GM19035 (cell line): ENCODE data around the gene SUGCT.
A peak's percentile ranks its signal among the peaks of the same experiment; 100 is the strongest.

Source experiments
- ATAC-seq: cut with Tn5 transposase; IDR thresholded peaks from one replicate; pipeline ENCODE4 v1.9.1; 2021; ENCODE audit not compliant: unreplicated experiment

The SUGCT gene

GRCh38 chr7:40709062-40709964 is 574.5 kb downstream of the SUGCT start:
- ATAC-seq: peak; percentile 97

GRCh38 chr7:40711706-40712105 is 576.9 kb downstream of the SUGCT start:
- ATAC-seq: no peak

- ATAC-seq: no peak
Observed at GRCh38 chr7:40714363-40715052, 579.7 kb downstream of the SUGCT start.

GRCh38 chr7:40715053-40715430 is 580.2 kb downstream of the SUGCT start:
- no peak for ATAC-seq

GRCh38 chr7:40716052-40716451 is 581.2 kb downstream of the SUGCT start:
- no peak for ATAC-seq

- peak; percentile 61 for ATAC-seq
Observed at GRCh38 chr7:40717242-40717641, 582.4 kb downstream of the SUGCT start.

GRCh38 chr7:40720416-40720815 is 585.6 kb downstream of the SUGCT start:
- no peak for ATAC-seq

- ATAC-seq: no peak
Observed at GRCh38 chr7:40721342-40721949, 586.6 kb downstream of the SUGCT start.

GRCh38 chr7:40722242-40722641 is 587.4 kb downstream of the SUGCT start:
- ATAC-seq: no peak

GRCh38 chr7:40723829-40724228 is 589.0 kb downstream of the SUGCT start:
- no peak for ATAC-seq

- ATAC-seq: no peak
Observed at GRCh38 chr7:40726559-40726958, 591.8 kb downstream of the SUGCT start.

- no peak for ATAC-seq
Observed at GRCh38 chr7:40733114-40733513, 598.3 kb downstream of the SUGCT start.

- no peak for ATAC-seq
Observed at GRCh38 chr7:40733578-40733977, 598.8 kb downstream of the SUGCT start.

GRCh38 chr7:40739257-40739656 is 604.5 kb downstream of the SUGCT start:
- no peak for ATAC-seq

GRCh38 chr7:40742270-40742669 is 607.5 kb downstream of the SUGCT start:
- ATAC-seq: no peak

- no peak for ATAC-seq
Observed at GRCh38 chr7:40746841-40747556, 612.2 kb downstream of the SUGCT start.

- no peak for ATAC-seq
Observed at GRCh38 chr7:40747856-40748255, 613.1 kb downstream of the SUGCT start.

GRCh38 chr7:40749877-40750276 is 615.1 kb downstream of the SUGCT start:
- no peak for ATAC-seq

GRCh38 chr7:40753455-40753854 is 618.6 kb downstream of the SUGCT start:
- ATAC-seq: no peak

- ATAC-seq: no peak
Observed at GRCh38 chr7:40755438-40755837, 620.6 kb downstream of the SUGCT start.

- no peak for ATAC-seq
Observed at GRCh38 chr7:40757109-40757508, 622.3 kb downstream of the SUGCT start.
